NOMO-1 treated with DMSO at 0.1 percent for 48 hours (cell line): ENCODE measurements around the gene PIMREG.
A peak's percentile ranks its signal among the peaks of the same experiment; 100 is the strongest.

Experiments used
- DNase-seq: peaks from one replicate; lab custom pipeline; 2025; ENCODE audit not compliant: unreplicated experiment; lab: John Stamatoyannopoulos, UW

PIMREG gene, protein sequence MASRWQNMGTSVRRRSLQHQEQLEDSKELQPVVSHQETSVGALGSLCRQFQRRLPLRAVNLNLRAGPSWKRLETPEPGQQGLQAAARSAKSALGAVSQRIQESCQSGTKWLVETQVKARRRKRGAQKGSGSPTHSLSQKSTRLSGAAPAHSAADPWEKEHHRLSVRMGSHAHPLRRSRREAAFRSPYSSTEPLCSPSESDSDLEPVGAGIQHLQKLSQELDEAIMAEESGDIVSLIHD

DNA sequence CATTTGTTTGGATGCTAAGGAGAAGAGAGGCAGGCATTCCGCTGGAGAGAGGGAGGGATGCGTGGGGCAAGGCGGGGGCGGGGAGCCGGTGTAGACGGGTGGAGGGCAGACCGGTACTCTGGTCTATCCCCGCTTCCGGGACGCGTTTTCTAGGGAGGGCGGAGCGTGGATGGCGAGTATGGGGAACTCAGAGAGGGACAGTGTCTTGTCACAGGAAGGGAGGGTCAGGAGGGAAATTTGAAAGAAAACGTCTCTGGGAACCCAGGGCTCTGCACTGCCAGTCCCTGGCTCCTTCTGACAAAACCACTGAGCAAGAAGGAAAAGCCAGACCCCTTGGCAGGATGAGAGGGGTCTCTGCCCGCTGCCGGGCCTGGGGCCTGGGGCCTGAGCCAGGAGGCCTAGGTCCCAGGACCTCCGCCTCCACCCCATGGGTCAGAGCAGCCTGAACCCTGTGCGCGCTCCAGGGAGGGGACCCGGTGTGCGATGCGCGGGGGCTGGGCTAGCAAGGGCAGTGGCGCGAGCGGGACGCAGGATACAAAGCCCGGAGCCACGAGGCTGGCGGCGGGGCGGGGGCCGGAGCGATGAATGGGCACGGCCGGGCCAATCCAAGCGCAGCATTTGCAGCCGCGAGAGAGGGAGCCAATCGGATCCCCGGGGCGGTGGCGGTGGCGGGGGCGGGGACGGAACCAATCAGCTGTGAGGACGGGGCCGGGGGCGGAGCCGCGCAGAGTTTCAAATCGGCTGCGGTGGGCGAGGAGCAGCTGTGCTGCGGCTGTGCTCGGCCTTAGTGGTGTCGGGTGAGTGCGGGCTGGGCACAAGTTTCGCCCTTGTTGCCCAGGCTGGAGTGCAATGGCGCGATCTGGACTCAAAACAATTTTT, at the start of gene PIMREG:
TSS of gene PIMREG (plus strand) at position 764 of the 879 bp plus-strand sequence. CDS start 656 bp downstream, outside the sequence.
- peak; percentile 92 for DNase-seq

DNA sequence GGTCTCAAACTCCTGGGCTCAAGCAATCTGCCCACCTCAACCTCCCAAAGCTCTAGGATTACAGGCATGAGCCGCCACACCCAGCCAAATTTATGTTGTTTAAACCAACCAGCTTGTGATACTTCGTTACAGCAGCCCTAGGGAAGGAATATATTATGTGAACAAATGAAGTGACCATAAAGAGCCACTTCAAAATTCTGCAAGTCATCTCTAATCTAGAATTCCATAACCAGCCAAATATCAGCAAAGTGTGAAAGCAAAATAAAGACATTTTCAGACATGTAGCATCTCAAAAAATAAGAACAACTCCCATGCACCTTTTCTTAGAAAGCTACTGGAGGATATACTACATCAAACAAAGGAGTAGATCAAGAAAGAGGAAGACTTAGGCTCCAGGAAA, 45.3 kb upstream of the PIMREG start:
- no peak for DNase-seq

DNA sequence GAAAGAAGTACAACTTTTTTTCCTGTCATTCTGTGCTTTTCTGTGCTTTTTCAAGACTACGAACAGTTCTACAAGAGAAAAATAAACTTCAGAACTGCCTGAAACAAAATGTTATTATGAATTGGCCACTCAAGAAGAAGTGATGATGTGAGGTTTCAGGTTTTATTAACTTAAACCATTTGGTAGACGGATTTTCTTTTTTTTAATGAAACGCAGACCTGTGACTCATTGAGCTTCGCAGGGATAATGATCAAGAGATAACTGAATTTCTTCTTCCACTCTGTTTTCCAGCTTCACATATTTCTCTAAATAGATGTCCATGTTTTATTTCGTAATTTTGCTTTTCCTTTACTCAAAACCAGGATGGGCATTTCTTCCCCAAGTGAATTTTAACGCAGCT, 42.0 kb upstream of the PIMREG start:
- DNase-seq, result no peak

DNA sequence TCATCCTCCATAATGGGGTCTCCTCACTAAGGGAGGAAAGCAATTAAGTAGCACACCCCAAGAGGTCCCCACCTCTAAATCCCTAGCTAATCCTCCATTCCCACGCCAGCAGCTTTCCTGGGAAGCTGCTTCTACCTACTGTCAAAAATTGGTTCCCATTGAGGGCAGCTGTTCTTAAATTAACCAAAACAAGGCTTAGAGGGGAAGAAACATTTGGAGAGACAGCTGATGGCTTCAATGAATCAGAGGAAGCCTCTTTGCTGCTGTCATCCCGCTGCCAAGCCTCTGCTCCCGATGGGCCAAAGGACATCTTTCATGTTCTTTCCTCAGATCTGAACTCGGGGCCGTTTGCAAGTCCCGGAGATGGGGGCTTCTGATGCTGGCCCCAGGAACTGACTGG, 36.0 kb upstream of the PIMREG start:
- no peak for DNase-seq

DNA sequence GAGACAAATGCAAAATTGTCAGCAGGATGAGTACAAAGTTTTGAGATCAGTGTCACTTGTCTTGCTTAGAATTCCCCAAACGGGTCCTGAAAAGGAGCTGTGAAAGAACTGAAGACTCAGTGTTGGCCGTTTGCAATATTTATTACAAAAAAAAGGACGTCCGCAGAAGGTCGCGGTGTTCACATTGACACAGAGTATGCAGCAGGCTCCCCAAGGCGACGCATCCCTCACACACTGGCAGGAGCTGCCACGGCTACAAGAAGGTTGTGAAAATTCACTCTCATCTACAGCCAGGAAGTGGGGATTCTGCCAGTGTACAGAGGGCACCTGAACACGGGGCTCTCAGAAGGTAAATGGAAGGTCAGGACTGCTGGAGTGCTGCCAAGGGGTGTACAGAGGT, 35.5 kb upstream of the PIMREG start:
- no peak for DNase-seq

DNA sequence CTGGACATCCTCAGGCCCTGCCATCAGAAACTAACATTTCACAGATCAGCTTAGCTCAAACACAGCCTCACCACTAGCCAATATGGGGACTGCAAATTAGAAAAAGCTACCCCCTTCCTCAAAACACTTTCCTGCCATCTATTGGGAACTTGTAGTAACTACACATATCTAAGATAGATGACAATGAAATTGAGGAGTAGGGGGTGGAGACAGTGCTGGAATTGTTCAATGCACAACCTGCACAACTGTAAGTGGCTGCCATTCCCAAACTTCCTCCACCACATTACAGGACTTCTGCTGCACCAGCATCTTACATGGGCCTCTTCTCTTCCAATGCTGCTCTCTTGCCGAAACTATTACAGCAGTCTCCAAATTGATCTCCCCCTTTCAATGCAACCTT, 31.2 kb upstream of the PIMREG start:
- DNase-seq, result peak; percentile 62

DNA sequence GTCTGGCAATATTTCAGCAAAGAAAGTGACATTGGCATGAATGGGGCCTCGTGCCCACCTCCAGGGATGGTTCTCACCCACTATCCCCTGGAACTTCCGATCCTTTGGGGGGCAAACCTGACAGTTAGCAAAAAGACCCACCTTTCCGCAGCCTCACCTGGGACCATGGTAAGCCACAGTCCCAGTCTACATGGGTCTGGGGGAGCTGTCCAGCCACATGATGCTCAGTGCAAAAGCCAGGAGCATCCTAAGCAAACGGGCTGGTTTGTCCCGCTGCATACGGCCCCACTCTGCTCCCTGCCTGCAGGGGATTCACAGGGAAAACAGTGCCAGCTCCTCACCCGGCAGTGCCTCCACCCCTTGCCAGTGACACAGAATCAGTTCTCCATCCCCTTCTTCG, 28.6 kb upstream of the PIMREG start:
- no peak for DNase-seq

DNA sequence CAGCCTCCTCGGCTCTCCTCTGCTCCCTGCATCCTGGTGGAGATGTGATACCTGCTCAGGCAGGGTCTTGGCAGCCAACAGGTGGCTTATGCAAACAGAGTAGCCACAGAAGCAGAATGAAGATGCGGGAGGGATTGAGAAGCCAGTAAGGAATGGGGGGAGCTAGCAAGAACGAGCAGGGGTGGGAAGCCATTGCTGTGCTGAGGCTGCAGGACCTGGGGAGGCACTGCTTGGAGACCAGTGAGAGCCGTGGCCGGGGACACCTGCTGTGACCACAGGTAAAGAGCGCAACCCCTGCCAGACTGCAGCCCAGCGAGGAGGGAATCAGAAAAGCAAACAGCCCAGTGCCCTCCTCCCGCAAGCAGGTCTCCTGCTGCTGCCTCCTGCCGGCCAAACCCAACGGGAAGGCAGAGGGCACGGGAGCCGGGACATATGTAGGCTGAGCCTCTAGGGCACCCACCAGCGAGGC, 24.0 kb upstream of the PIMREG start:
- peak; percentile 5 for DNase-seq

DNA sequence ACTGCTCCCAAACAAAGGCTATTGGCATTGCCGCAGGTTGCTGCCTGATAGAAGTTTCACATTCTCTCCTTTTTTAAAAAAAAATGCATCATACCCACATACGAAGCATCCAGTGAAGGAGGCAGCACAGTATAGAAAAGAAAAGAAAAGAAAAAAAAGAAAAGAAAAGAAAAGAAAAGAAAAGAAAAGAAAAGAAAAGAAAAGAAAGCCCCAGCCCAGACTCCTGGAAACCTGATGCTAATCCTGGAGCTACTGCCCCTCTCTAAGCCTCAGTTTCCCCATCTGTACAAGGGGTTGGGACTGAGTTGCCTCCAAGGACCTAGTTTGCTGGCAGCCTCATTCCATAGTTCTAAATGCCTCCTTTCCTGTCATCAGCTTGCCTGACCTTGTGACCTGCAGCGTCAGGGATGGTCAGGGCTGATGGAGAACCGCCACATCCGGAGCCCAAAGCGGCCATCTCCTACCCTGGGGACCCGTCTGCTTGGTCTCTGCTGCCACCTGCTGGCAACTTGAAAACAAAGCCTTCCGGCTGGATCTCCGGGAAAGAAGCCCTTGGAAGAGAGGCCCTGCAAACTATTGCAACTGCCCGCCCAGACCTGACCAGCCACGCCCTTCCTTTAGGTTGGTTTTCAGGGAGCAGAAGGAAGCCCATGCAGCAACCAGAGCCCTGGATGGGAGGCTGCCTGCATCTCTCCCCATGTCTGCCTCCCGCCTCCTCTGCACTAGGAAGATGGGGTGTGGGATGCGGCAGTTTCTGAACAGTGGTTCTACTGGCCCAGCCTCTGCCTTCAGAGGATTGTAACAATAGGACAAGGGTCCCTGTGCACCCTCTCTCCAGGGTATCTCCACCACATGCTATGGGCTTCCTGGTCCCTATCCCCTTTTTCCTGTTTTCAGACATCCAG, 22.3 kb upstream of the PIMREG start:
- DNase-seq, result peak; percentile 64

DNA sequence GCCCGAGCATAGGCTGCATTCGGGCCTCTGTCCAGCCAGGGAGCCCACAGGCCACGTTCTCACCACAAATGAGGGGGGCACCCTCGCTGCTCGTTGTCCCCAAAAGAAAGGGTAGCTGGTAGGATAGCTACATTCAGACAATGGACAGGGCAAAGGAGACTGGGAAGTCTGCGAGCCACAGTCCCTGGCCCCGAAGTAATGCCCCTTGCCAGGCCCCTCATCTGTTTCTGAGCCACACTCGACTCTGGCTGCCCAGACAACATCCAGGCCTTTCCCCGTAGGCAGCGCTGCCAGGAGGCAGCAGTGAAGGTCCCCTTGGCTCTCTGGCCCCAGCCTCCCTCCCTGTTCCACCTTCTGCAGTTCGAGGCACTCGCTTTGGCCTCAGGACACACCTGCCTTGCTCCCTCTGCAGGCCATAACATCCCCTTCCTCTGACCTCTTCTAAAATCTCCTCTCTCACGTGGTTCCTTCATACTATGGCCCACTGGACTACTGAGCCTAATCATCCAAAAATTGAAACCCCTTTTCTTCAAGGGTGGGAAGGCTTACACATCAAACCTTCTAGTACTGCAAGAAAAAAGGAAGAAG, 21.5 kb upstream of the PIMREG start:
- DNase-seq, result no peak

DNA sequence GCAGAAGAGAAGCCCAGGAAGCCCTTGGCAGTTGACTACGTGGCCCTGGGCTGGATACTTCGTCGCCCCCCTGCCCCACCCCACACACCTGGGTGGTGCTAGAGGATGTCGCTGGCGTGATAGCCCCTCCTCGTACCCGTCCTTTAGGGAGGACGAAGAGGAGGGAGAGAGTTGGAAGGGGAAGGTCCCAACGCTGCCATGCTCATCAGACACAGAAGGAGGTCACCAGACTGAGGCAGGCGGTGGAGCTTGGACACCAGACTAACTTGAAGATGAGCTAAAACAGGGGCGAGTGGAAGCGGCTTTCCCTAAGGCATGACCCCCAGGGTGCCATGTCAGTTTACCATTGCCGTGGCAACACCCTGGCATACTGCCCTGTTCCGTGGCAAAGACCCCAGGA, 20.3 kb upstream of the PIMREG start:
- DNase-seq, result no peak

DNA sequence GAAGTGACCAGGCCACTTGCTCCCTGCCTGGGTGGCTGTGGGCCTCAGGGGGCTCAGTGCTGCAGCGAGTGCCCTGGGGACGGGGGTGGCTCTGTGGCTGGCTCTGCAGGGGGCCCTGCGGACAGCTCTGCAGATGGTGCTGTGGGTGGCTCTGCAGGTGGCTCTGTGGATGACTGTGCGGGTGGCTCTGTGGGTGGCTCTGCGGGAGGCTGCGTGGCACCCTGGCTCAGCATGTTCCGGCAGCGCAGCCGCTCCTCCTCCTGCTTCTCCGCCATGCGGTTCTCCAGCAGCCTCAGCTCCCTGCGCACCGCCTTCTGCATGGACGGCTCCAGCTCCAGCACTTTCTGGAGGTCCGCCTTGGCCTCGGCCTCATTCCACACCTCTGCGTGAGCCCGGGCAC, 18.8 kb upstream of the PIMREG start:
- DNase-seq, result no peak

DNA sequence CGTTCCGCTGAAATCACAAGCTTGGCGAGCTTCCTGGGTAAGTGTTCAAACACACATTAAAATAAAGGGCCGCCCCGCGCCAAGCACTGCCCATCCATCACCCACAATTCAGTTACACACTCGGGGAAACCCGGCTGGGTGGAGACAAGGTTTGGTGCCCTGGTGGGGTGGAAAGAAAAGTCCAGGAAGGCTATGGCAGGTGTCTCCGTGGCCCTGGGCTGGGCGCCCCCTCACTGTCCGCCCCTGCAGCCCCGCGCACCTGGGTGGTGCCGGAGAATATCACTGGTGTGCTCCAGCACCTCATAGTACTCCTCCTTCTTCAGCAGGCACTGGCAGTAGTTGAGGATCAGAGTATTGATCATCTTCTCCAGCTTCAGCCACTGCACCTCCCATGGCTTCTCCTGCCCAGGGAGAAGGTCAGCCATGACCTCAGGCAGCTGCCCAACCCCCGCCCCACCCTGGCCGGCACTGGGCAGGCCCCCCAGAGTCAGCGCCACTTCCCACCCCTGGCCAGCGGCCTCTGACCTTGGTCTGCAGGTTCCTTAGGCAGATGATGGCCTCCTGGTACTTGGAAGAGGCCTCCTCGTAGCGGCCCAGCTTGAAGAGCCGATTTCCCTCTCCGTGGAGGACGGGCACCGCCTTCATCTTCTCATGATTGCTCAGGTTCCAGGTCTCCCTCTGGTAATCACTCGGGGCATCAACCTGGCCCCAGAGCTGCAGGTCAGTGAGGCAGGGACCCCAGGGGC, 17.7 kb upstream of the PIMREG start:
- no peak for DNase-seq

DNA sequence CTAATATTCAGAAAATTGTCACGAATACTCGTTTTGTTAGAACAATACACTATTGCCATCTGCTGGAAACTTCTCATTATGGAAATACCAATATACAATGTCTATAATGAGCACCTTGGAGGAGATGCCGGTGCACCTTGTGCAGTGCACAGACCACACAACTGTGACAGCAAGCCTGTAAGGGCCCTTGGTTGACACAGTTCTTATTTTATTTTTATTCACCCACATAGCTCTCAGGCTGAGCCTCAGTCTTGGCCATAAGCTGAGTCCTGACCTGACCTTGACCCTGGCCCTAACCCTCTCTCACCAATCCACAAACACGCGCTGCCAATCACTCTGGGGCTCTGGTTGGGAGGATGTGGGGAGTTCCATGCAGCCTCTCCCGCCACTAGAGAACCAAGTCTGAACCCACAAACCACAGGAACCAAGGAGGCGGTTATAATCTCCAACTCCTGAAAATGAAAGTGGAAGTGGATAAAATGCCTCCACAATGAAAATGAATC, 16.9 kb upstream of the PIMREG start:
- DNase-seq, result peak; percentile 88

DNA sequence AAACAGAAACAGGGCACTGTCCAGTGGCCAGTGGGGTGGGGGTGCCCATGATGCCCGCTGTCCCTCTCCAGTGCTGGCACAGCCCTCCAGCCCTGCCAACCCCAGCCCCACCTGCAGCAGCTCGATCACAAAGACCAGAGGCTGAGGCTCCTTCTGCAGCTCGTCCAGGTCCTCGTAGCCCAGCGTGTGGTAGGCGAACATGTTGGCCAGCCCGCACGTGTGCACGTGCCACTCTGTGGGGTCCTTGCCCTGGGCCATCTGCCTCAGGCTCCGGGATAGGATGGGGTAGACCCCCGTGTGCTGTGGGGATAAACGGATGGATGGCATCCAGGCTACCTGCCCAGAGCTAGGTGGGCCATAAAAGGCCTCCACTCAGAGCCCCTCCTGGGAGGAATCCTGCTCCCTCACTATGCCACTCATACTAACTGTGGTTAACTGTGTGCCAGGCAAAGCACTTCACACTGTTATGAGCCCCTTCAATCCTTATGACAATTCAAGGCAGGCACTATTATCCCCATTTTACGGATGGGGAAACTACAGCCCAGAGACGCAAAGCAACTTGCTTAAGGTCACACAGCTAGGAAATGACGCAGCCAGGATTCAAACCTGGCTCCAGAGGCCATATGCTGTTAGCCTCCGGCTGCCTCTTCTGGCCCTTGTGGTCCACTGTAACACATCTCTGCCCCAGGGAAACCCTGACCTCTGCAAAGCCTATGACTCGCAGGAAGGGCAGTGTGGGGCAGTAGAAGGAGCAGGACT, 15.9 kb upstream of the PIMREG start:
- no peak for DNase-seq

DNA sequence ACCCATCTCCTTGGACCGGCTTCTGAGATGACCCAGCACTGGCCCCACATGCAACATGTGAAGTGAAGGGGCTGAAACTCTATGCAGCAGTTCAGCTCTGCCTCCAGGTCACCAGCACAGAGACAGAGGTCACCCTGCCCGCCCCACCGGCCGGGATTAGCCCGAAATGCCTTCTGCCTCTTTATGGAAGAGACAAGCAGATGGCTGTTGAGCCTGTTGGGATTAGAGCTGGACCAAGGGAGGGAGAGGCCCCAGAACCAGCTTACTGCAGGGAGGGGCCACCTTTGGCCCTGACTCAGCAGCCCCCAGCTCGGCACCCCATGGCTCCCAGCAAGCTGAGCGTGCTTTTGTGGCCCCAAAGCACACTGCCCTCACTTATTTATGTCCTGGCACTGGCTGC, 15.0 kb upstream of the PIMREG start:
- no peak for DNase-seq

DNA sequence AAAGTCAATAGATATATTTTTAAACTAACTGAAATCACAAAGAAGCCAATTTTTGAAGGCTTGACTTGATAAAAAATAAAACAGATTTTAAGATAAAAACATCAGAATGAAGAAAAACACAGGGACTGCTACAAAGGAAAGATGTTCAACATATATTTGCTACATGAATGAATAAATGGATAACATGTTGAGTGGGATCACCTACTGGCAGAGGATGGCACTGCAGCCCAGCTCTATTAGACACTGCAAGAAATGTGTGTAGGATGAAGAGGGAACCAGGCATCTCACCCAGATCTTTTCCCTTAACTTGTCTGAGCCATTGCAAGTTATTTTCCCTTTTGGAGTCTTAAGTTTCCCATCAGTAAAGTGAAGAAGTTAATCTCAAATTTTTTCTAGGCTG, 13.5 kb upstream of the PIMREG start:
- no peak for DNase-seq

DNA sequence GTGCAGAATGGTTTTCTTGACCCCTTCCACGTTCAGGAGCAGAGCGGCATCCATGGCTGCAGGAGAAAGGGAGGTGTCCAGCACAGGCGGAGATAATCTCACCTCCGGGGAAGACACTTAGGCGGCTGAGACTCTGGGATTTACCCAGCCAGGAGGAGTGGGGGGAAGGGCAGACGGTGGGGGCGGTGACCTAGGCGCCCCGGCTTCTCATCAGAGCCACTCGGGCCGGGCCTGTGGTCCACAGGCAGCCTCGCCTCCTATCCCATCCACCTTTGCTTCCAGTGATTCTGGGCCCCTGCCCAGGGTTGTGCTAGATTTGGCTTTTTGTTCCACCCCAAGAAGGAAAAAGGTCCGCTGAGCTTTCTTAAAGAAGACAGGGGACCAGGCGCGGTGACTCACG, 9.2 kb upstream of the PIMREG start, which contains the start of gene AIPL1:
TSS of gene AIPL1 (minus strand) at position 71 of the 400 bp plus-strand sequence. CDS start at position 54, 17 bp downstream.
- no peak for DNase-seq

DNA sequence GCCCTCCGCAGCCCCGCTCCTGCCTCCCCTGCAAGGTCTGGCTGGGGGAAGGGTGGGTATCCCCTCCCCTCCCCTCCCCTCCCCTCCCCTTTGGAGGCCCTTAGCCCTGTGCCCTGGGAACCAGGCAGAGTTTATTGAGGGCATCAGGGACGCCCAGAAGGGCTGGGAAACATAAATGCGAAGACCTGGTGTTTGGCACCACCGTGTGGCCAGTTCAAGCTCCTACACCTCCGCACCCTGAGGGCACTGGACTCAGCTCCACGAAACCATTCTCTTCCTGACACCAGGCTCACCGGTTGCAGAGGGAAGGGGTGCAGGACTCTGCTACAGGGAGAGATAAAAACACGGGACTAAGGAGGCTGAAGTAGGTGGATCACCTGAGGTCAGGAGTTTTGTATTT, 8.3 kb upstream of the PIMREG start:
- DNase-seq, result peak; percentile 61
